Trophoblast cell (in vitro differentiated cells and primary cell): Measurements from ENCODE around the gene PDF.

ENCODE experiments used
- DNase-seq, 2 donors: peaks; one replicate each; pipeline ENCODE4 v3.0.0-alpha.2; 2016
- H2AFZ ChIP-seq: 2 replicates; pipeline ENCODE4 v1.6.1; 2013; ENCODE audit warnings: low read length, moderate library complexity, mild to moderate bottlenecking; ENCODE audit not compliant: insufficient read depth, poor library complexity
- H2AK5ac ChIP-seq: 2 replicates; pipeline ENCODE4 v1.6.1; 2013; ENCODE audit warnings: mild to moderate bottlenecking, low read length
- H2BK120ac ChIP-seq: 2 replicates; pipeline ENCODE4 v1.6.1; 2013; ENCODE audit warnings: low read length, mild to moderate bottlenecking, moderate library complexity; ENCODE audit not compliant: insufficient read depth, poor library complexity
- H2BK12ac ChIP-seq: 2 replicates; pipeline ENCODE4 v1.6.1; 2013; ENCODE audit warnings: mild to moderate bottlenecking, low read length, moderate library complexity
- H2BK5ac ChIP-seq: 2 replicates; pipeline ENCODE4 v1.6.1; 2013; ENCODE audit warnings: low read length, low read depth, moderate library complexity, mild to moderate bottlenecking; ENCODE audit not compliant: poor library complexity
- H3K14ac ChIP-seq: 2 replicates; pipeline ENCODE4 v1.6.1; 2013; ENCODE audit warnings: mild to moderate bottlenecking, low read length
- H3K18ac ChIP-seq: 2 replicates; pipeline ENCODE4 v1.6.1; 2013; ENCODE audit warnings: mild to moderate bottlenecking, low read length
- H3K23ac ChIP-seq: 2 replicates; pipeline ENCODE4 v1.6.1; 2013; ENCODE audit warnings: low read length
- H3K27ac ChIP-seq: 2 replicates; pipeline ENCODE4 v1.5.1; 2013; ENCODE audit warnings: low read depth, mild to moderate bottlenecking, inconsistent platforms, low read length, moderate library complexity
- H3K27me3 ChIP-seq: 2 replicates; pipeline ENCODE4 v1.6.1; 2013; ENCODE audit warnings: inconsistent platforms, mild to moderate bottlenecking, low read length, moderate library complexity; ENCODE audit not compliant: insufficient read depth
- H3K36me3 ChIP-seq, 2 experiments: 1 replicate in 1 of 2; 2 replicates in 1 of 2; pipeline ENCODE4 v1.6.1; 2013; ENCODE audit warnings: low read length in 2 of 2, mild to moderate bottlenecking in 2 of 2, moderate library complexity in 1 of 2; ENCODE audit not compliant: insufficient read depth in 2 of 2, control insufficient read depth in 1 of 2
- H3K4ac ChIP-seq: 2 replicates; pipeline ENCODE4 v1.6.1; 2013; ENCODE audit warnings: low read depth, mild to moderate bottlenecking, low read length, moderate library complexity
- H3K4me1 ChIP-seq, 2 experiments: 1 replicate in 1 of 2; 2 replicates in 1 of 2; pipeline ENCODE4 v1.6.1; 2013; ENCODE audit warnings: low read length in 2 of 2, mild to moderate bottlenecking in 2 of 2, moderate library complexity in 1 of 2; ENCODE audit not compliant: insufficient read depth in 2 of 2, control insufficient read depth in 1 of 2
- H3K4me2 ChIP-seq: 2 replicates; pipeline ENCODE4 v1.6.1; 2013; ENCODE audit warnings: inconsistent platforms, mild to moderate bottlenecking, low read length, moderate library complexity
- H3K4me3 ChIP-seq: 2 replicates; pipeline ENCODE4 v1.5.1; 2013; ENCODE audit warnings: mild to moderate bottlenecking, low read depth, low read length, inconsistent platforms
- H3K79me1 ChIP-seq: one replicate; pipeline ENCODE4 v1.6.1; 2013; ENCODE audit warnings: low read length
- H3K79me2 ChIP-seq: 2 replicates; pipeline ENCODE4 v1.6.1; 2013; ENCODE audit warnings: low read length, mild to moderate bottlenecking; ENCODE audit not compliant: control insufficient read depth, insufficient read depth, poor library complexity
- H3K9ac ChIP-seq: 2 replicates; pipeline ENCODE4 v1.6.1; 2013; ENCODE audit warnings: mild to moderate bottlenecking, low read length
- H3K9me3 ChIP-seq: 2 replicates; pipeline ENCODE4 v1.6.1; 2013; ENCODE audit warnings: low read depth, mild to moderate bottlenecking, control low read depth, inconsistent platforms, low read length; ENCODE audit not compliant: insufficient read depth
- H4K12ac ChIP-seq: 2 replicates; pipeline ENCODE4 v1.6.1; 2013; ENCODE audit warnings: low read depth, mild to moderate bottlenecking, low read length, moderate library complexity
- H4K8ac ChIP-seq: 2 replicates; pipeline ENCODE4 v1.6.1; 2013; ENCODE audit warnings: low read depth, mild to moderate bottlenecking, low read length, moderate library complexity
- H4K91ac ChIP-seq: one replicate; pipeline ENCODE4 v1.6.1; 2013; ENCODE audit warnings: low read depth, mild to moderate bottlenecking, low read length, moderate library complexity
- WGBS: extraction: QIAGEN DNeasy Blood & Tissue Kit; methylation state at CpG from one replicate; pipeline ENCODE4 v1.1.7; 2013; ENCODE audit warnings: missing lambda C conversion rate; ENCODE audit not compliant: insufficient read length, insufficient coverage; ENCODE audit errors: extremely low coverage; 5-methylcytosine and 5-hydroxymethylcytosine counted together

Gene PDF

DNA sequence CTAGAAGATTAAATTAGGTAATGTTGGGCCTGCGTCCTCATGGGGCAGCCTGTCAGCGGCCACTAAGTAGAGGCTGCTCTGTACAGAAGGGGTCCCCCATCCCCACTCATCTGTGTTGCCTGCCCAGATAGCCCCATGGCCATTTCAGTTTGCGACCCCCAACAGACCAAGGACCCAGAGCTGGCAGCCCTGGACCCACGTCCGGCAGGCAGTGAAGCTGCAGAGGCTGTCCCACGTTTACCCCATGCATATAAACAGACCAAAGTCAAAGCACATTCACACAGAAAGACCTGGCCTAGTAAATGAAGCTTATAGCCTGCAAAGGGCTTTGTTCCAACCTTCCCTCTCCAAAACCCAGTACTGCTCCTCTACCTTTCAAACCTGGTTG lies 4.6 kb downstream of the PDF start:
- Histone ChIP-seq H2AFZ (no peak overlapping the region), H4K8ac (no peak overlapping the region), H3K36me3 (peaks cover 58 to 63% of the 10 kb centered on the region in 2 experiments), H3K27me3 (no peaks in the 10 kb centered on the region), H3K14ac (no peak overlapping the region), H3K4me2 (no peak overlapping the region), H3K4me3 (no peak overlapping the region), H3K79me1 (peaks cover 9% of the 10 kb centered on the region), H4K91ac (no peak overlapping the region), H3K18ac (no peak overlapping the region), H3K9ac (no peak overlapping the region), H2BK12ac (no peak overlapping the region), H3K4me1 (peaks cover 8 to 13% of the 10 kb centered on the region in 2 experiments), H3K4ac (no peak overlapping the region), H2BK120ac (no peak overlapping the region), H3K27ac (no peak overlapping the region), H4K12ac (no peak overlapping the region), H3K79me2 (peaks cover 15% of the 10 kb centered on the region), H3K23ac (no peak overlapping the region), H3K9me3 (no peaks in the 10 kb centered on the region), H2BK5ac (no peak overlapping the region), H2AK5ac (no peak overlapping the region)
- no peak for DNase-seq
- WGBS: no CpG with 5 or more reads among the region's 6 CpGs

DNA sequence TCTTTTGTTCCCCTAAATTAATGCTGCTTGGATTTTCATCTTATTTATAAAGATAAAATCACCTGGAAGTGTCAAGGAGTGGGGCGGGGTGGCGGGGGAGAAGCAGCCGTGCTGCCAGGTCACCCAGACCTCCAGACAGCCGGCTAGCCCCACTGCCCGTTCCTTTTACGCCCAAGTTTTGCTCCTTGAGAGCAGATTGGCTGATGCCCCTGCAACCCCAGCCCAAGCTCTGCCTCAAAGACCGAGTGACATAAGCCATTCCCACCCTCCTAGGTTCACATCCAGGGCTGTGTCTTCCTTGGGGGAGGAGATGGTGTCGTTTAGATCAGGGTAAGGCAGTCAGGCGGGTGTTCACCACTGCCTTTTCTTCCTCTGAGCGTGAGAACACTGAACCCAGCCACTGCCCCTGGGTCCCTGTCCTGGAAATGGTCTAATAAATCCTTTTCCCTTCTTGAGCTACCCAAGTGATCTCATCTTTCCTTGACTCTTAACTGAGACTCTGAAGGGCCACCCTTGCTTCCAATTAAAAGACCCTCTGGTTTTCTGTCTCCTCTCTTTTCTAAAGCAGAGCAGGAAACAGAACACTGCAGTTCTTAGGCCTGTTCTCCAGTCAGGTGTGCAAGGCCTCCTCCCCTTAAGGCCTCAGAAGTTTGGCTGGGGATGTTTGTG lies 5.7 kb downstream of the PDF start:
- Histone ChIP-seq H3K23ac (no peak overlapping the region), H3K4me3 (no peak overlapping the region), H2BK5ac (no peak overlapping the region), H2AFZ (no peak overlapping the region), H4K91ac (no peak overlapping the region), H3K9me3 (no peaks in the 10 kb centered on the region), H3K4ac (no peak overlapping the region), H3K36me3 (peaks cover 68 to 74% of the 10 kb centered on the region in 2 experiments), H3K4me2 (no peak overlapping the region), H3K4me1 (peaks cover 8 to 13% of the 10 kb centered on the region in 2 experiments), H3K27ac (no peak overlapping the region), H3K79me2 (peaks cover 8% of the 10 kb centered on the region), H3K27me3 (no peaks in the 10 kb centered on the region), H3K79me1 (peaks cover 2% of the 10 kb centered on the region), H3K14ac (no peak overlapping the region), H2AK5ac (no peak overlapping the region), H3K9ac (no peak overlapping the region), H2BK120ac (no peak overlapping the region), H3K18ac (peak overlapping the region; percentile 11), H4K12ac (no peak overlapping the region), H4K8ac (no peak overlapping the region), H2BK12ac (no peak overlapping the region)
- WGBS: no CpG with 5 or more reads among the region's 10 CpGs
- DNase-seq: no peak

DNA sequence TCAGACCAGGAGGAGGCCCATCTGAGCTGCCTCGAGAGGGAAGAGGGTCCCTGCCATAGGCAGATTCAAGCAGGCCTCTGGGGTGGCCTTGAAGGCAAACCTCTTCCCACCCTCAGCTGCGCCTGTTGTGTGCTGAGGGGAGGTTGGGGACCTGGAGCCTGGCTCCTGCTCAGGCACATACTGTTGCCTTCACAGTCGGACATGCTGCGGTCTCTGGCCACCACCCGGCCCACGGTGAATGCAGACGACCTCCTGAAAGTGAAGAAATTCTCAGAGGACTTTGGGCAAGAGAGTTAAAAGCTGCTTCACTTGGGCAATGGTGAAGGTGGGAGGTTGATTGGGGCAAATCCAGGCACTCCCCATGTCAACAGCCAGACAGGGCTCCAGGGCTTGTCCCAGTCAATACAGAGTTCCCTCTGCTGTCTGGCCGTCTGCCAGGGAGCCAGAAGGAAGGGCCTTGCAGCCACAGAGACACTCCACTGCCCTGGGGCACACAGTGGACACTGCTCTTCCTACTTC lies 6.3 kb downstream of the PDF start:
- Histone ChIP-seq H3K4me1 (peaks cover 3 to 6% of the 10 kb centered on the region in 2 experiments), H3K27me3 (no peaks in the 10 kb centered on the region), H3K36me3 (peaks cover 74 to 80% of the 10 kb centered on the region in 2 experiments), H3K79me1 (no peaks in the 10 kb centered on the region), H3K4me2 (no peak overlapping the region), H3K18ac (no peak overlapping the region), H4K91ac (no peak overlapping the region), H3K9ac (peak overlapping the region; percentile 41), H2AK5ac (no peak overlapping the region), H2BK120ac (no peak overlapping the region), H2AFZ (no peak overlapping the region), H3K23ac (no peak overlapping the region), H3K4me3 (no peak overlapping the region), H3K4ac (no peak overlapping the region), H2BK12ac (no peak overlapping the region), H3K14ac (no peak overlapping the region), H4K12ac (no peak overlapping the region), H3K9me3 (no peaks in the 10 kb centered on the region), H3K79me2 (peaks cover 4% of the 10 kb centered on the region), H2BK5ac (no peak overlapping the region), H4K8ac (no peak overlapping the region), H3K27ac (no peak overlapping the region)
- no peak for DNase-seq
- WGBS: no CpG with 5 or more reads among the region's 8 CpGs

DNA sequence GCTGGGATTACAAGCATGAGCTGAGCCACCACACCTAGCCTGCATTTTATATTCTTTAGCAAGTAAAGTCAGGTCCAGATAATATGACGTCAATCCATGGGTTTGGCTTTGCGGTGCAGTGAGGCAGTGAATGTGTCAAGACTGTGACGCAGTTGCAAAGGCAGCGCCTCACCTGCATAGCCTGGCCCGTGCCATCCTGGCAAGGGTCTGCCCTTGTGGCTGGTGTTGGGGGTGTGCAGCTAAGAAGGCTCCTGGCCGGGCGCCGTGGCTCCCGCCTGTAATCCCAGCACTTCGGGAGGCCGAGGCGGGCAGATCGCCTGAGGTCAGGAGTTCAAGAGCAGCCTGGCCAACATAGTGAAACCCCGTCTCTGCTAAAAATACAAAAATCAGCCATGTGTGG lies 7.0 kb downstream of the PDF start:
- Histone ChIP-seq H2BK120ac (no peak overlapping the region), H3K27ac (no peak overlapping the region), H3K4me1 (peaks cover 2 to 4% of the 10 kb centered on the region in 2 experiments), H3K9me3 (no peaks in the 10 kb centered on the region), H2BK12ac (no peak overlapping the region), H3K9ac (no peak overlapping the region), H3K79me1 (no peaks in the 10 kb centered on the region), H4K8ac (no peak overlapping the region), H4K91ac (no peak overlapping the region), H2BK5ac (no peak overlapping the region), H3K79me2 (peaks cover 3% of the 10 kb centered on the region), H3K27me3 (no peaks in the 10 kb centered on the region), H2AFZ (no peak overlapping the region), H3K18ac (no peak overlapping the region), H3K4me3 (no peak overlapping the region), H3K4me2 (no peak overlapping the region), H3K4ac (no peak overlapping the region), H3K36me3 (peaks cover 78 to 81% of the 10 kb centered on the region in 2 experiments), H4K12ac (no peak overlapping the region), H3K23ac (no peak overlapping the region), H2AK5ac (no peak overlapping the region), H3K14ac (no peak overlapping the region)
- DNase-seq: no peak
- WGBS: no CpG with 5 or more reads among the region's 14 CpGs
